ENCODE measurements around the gene NCKAP5L.
A peak's percentile ranks its signal among the peaks of the same experiment; 100 is the strongest.
"Not testable (repeated sequence)": the region's sequence is repeated elsewhere in the genome, so short reads cannot be mapped to it uniquely, and the experiment has no call there.

The NCKAP5L gene

GRCh38 chr12:49798248-49798647 lies 30.0 kb downstream of the NCKAP5L start:
- no peak for DNase-seq (ENCODE audit: low spot score)

- DNase-seq (ENCODE audit: low spot score), result no peak
Observed at GRCh38 chr12:49797449-49797776, 30.8 kb downstream of the NCKAP5L start.

- no peak for DNase-seq (ENCODE audit: low spot score)
Observed at GRCh38 chr12:49796606-49797448, 31.4 kb downstream of the NCKAP5L start.

GRCh38 chr12:49796155-49796554 lies 32.1 kb downstream of the NCKAP5L start:
- DNase-seq (ENCODE audit: low spot score), result no peak

- no peak for DNase-seq (ENCODE audit: low spot score)
Observed at GRCh38 chr12:49795654-49796105, 32.5 kb downstream of the NCKAP5L start.

- DNase-seq (ENCODE audit: low spot score), result no peak
Observed at GRCh38 chr12:49794811-49795653, 33.2 kb downstream of the NCKAP5L start.

- DNase-seq (ENCODE audit: low spot score), result no peak
Observed at GRCh38 chr12:49794021-49794420, 34.2 kb downstream of the NCKAP5L start.

- no peak for DNase-seq (ENCODE audit: low spot score)
Observed at GRCh38 chr12:49793620-49794019, 34.6 kb downstream of the NCKAP5L start.

- no peak for DNase-seq (ENCODE audit: low spot score)
Observed at GRCh38 chr12:49792976-49793580, 35.1 kb downstream of the NCKAP5L start.

GRCh38 chr12:49792181-49792970 lies 35.8 kb downstream of the NCKAP5L start:
- DNase-seq (ENCODE audit: low spot score), result no peak

GRCh38 chr12:49791700-49792099 lies 36.5 kb downstream of the NCKAP5L start:
- DNase-seq (ENCODE audit: low spot score), result no peak

- no peak for DNase-seq (ENCODE audit: low spot score)
Observed at GRCh38 chr12:49790741-49791555, 37.3 kb downstream of the NCKAP5L start.

GRCh38 chr12:49789992-49790391 lies 38.2 kb downstream of the NCKAP5L start:
- DNase-seq (ENCODE audit: low spot score), result no peak

GRCh38 chr12:49787672-49788071 lies 40.5 kb downstream of the NCKAP5L start:
- no peak for DNase-seq (ENCODE audit: low spot score)

- DNase-seq (ENCODE audit: low spot score), result no peak
Observed at GRCh38 chr12:49784756-49785409, 43.3 kb downstream of the NCKAP5L start.

- DNase-seq (ENCODE audit: low spot score), result peak; percentile 60
Observed at GRCh38 chr12:49783917-49784676, 44.1 kb downstream of the NCKAP5L start.

- not testable (repeated sequence) for DNase-seq (ENCODE audit: low spot score)
Observed at GRCh38 chr12:49780914-49781313, 47.3 kb downstream of the NCKAP5L start.

GRCh38 chr12:49779581-49779980 lies 48.6 kb downstream of the NCKAP5L start:
- DNase-seq (ENCODE audit: low spot score), result no peak
